IPS-NIHi11 (cell line): ENCODE results near the gene TMEM270.
A peak's percentile ranks its signal among the peaks of the same experiment; 100 is the strongest.

Source experiments
- DNase-seq: peaks from one replicate; pipeline ENCODE4 v3.0.0; 2012; ENCODE audit warnings: mixed read lengths, low spot score

Gene TMEM270

GRCh38 chr7:73907554-73908122 is 46.7 kb downstream of the TMEM270 start:
- no peak for DNase-seq

- DNase-seq: peak; percentile 13
Measured at GRCh38 chr7:73908123-73908611, 47.2 kb downstream of the TMEM270 start.

- peak; percentile 11 for DNase-seq
Measured at GRCh38 chr7:73909051-73909941, 48.3 kb downstream of the TMEM270 start.

- DNase-seq: no peak
Measured at GRCh38 chr7:73909996-73910395, 49.0 kb downstream of the TMEM270 start.

GRCh38 chr7:73912223-73912622 is 51.3 kb downstream of the TMEM270 start:
- DNase-seq: no peak
